H9 (cell line): Measurements from ENCODE around the gene EIF4E1B. TPM values are rescaled to one million over a fixed set of nuclear protein-coding genes. Genes with fewer than 3 reads are reported as not detected.

Source experiments
- DNase-seq: peaks from one replicate; pipeline ENCODE4 v3.0.0-alpha.2; 2017
- H2AFZ ChIP-seq: one replicate; pipeline ENCODE4 v1.6.1; 2013; ENCODE audit warnings: mild to moderate bottlenecking, low read length, control low read depth, moderate library complexity
- H2AK5ac ChIP-seq: 2 replicates; pipeline ENCODE4 v1.6.1; 2013; ENCODE audit warnings: low read length, control low read depth, mixed read lengths; ENCODE audit not compliant: insufficient read length
- H2BK120ac ChIP-seq: one replicate; pipeline ENCODE4 v1.6.1; 2013; ENCODE audit warnings: low read depth, mild to moderate bottlenecking, low read length, control low read depth, inconsistent platforms; ENCODE audit not compliant: poor library complexity, severe bottlenecking
- H2BK12ac ChIP-seq: 2 replicates; pipeline ENCODE4 v1.6.1; 2013; ENCODE audit warnings: low read length, control low read depth, mixed read lengths, low read depth; ENCODE audit not compliant: insufficient read length
- H2BK15ac ChIP-seq: 2 replicates; pipeline ENCODE4 v1.6.1; 2013; ENCODE audit warnings: low read depth, low read length, control low read depth
- H2BK20ac ChIP-seq: one replicate; pipeline ENCODE4 v1.6.1; 2013; ENCODE audit warnings: low read depth, mild to moderate bottlenecking, low read length, control low read depth, inconsistent platforms; ENCODE audit not compliant: poor library complexity, severe bottlenecking
- H2BK5ac ChIP-seq: 2 replicates; pipeline ENCODE4 v1.6.1; 2013; ENCODE audit warnings: low read length, control low read depth, mixed read lengths; ENCODE audit not compliant: insufficient read length
- H3K14ac ChIP-seq: 2 replicates; pipeline ENCODE4 v1.6.1; 2013; ENCODE audit warnings: low read length, control low read depth; ENCODE audit not compliant: insufficient read depth
- H3K18ac ChIP-seq: 2 replicates; pipeline ENCODE4 v1.6.1; 2013; ENCODE audit warnings: low read depth, mild to moderate bottlenecking, mixed read lengths, low read length, control low read depth; ENCODE audit not compliant: insufficient read length
- H3K23ac ChIP-seq: 2 replicates; pipeline ENCODE4 v1.6.1; 2013; ENCODE audit warnings: low read length, control low read depth, mixed read lengths, low read depth; ENCODE audit not compliant: insufficient read length
- H3K23me2 ChIP-seq: 2 replicates; pipeline ENCODE4 v1.6.1; 2013; ENCODE audit warnings: low read depth, mild to moderate bottlenecking, mixed read lengths, low read length, control low read depth; ENCODE audit not compliant: insufficient read length, poor library complexity, severe bottlenecking
- H3K27ac ChIP-seq: 2 replicates; pipeline ENCODE4 v1.5.1; 2013; ENCODE audit warnings: low read length, control low read depth, mixed read lengths, low read depth; ENCODE audit not compliant: insufficient read length
- H3K27me3 ChIP-seq: 2 replicates; pipeline ENCODE4 v1.6.1; 2013; ENCODE audit warnings: low read length, control low read depth, inconsistent platforms; ENCODE audit not compliant: insufficient read depth
- H3K4ac ChIP-seq: 2 replicates; pipeline ENCODE4 v1.6.1; 2013; ENCODE audit warnings: low read depth, mild to moderate bottlenecking, control low read depth, inconsistent platforms, low read length, moderate library complexity
- H3K4me1 ChIP-seq: 2 replicates; pipeline ENCODE4 v1.6.1; 2013; ENCODE audit warnings: low read length, control low read depth, inconsistent platforms; ENCODE audit not compliant: insufficient read depth
- H3K4me2 ChIP-seq: 2 replicates; pipeline ENCODE4 v1.6.1; 2013; ENCODE audit warnings: low read length, control low read depth, mixed read lengths; ENCODE audit not compliant: insufficient read length, insufficient read depth
- H3K56ac ChIP-seq: 2 replicates; pipeline ENCODE4 v1.6.1; 2013; ENCODE audit warnings: low read depth, mild to moderate bottlenecking, mixed read lengths, low read length, control low read depth; ENCODE audit not compliant: insufficient read length
- H3K79me1 ChIP-seq: 2 replicates; pipeline ENCODE4 v1.6.1; 2013; ENCODE audit warnings: low read depth, mild to moderate bottlenecking, moderate library complexity, low read length, control low read depth, inconsistent platforms; ENCODE audit not compliant: insufficient read depth, poor library complexity, severe bottlenecking
- H3K79me2 ChIP-seq: 2 replicates; pipeline ENCODE4 v1.6.1; 2013; ENCODE audit warnings: low read length, control low read depth, inconsistent platforms; ENCODE audit not compliant: insufficient read depth
- H3K9ac ChIP-seq: 2 replicates; pipeline ENCODE4 v1.6.1; 2013; ENCODE audit warnings: low read length, control low read depth, mixed read lengths; ENCODE audit not compliant: insufficient read length; ENCODE audit errors: extremely low read depth
- H3K9me3 ChIP-seq: one replicate; pipeline ENCODE4 v1.6.1; 2013; ENCODE audit warnings: low read depth, low read length, inconsistent platforms; ENCODE audit not compliant: control insufficient read depth
- H3T11ph ChIP-seq: one replicate; pipeline ENCODE4 v1.6.1; 2013; ENCODE audit warnings: mild to moderate bottlenecking, low read length, control low read depth, inconsistent platforms
- H4K20me1 ChIP-seq: one replicate; pipeline ENCODE4 v1.6.1; 2013; ENCODE audit not compliant: control insufficient read depth, insufficient read length, insufficient read depth
- H4K5ac ChIP-seq: 2 replicates; pipeline ENCODE4 v1.6.1; 2013; ENCODE audit warnings: low read depth, mild to moderate bottlenecking, mixed read lengths, low read length, control low read depth; ENCODE audit not compliant: insufficient read length
- H4K8ac ChIP-seq: replicated peaks from 2 replicates; pipeline ENCODE4 v1.6.1; 2013; ENCODE audit warnings: low read length, control low read depth, mixed read lengths, low read depth; ENCODE audit not compliant: insufficient read length
- H4K91ac ChIP-seq: 2 replicates; pipeline ENCODE4 v1.6.1; 2013; ENCODE audit warnings: low read depth, mild to moderate bottlenecking, moderate library complexity, mixed read lengths, low read length, control low read depth; ENCODE audit not compliant: insufficient read length
- H3K27ac Mint-ChIP-seq, 3 experiments: 2 replicates in 2 of 3; 3 replicates in 1 of 3; pipeline ENCODE4 v1.8.0; 2020 to 2021; ENCODE audit warnings: mixed read lengths in 3 of 3, mild to moderate bottlenecking in 1 of 3, moderate library complexity in 1 of 3
- H3K27me3 Mint-ChIP-seq: 2 replicates; pipeline ENCODE4 v1.8.0; 2021; ENCODE audit warnings: low read depth, mild to moderate bottlenecking, moderate library complexity, mixed read lengths
- H3K36me3 Mint-ChIP-seq, 3 experiments: 2 replicates in 2 of 3; 3 replicates in 1 of 3; pipeline ENCODE4 v1.8.0; 2020 to 2021; ENCODE audit warnings: low read depth in 3 of 3, mixed read lengths in 3 of 3; ENCODE audit not compliant: insufficient read depth in 1 of 3
- H3K4me1 Mint-ChIP-seq, 2 experiments: 2 replicates each; pipeline ENCODE4 v1.8.0; 2020; ENCODE audit warnings: mixed read lengths in 2 of 2
- H3K4me3 Mint-ChIP-seq, 2 experiments: 2 replicates in 1 of 2; 3 replicates in 1 of 2; pipeline ENCODE4 v1.8.0; 2020 to 2021; ENCODE audit warnings: mild to moderate bottlenecking in 2 of 2, mixed read lengths in 2 of 2, moderate library complexity in 1 of 2
- H3K9me3 Mint-ChIP-seq, 2 experiments: 2 replicates in 1 of 2; 3 replicates in 1 of 2; pipeline ENCODE4 v1.8.0; 2020; ENCODE audit warnings: mild to moderate bottlenecking in 2 of 2, mixed read lengths in 2 of 2, moderate library complexity in 1 of 2
- whole genome bisulfite sequencing: extraction: QIAGEN DNeasy Blood & Tissue Kit; methylation state at CpG from one replicate; pipeline ENCODE4 v1.1.7; 2013; ENCODE audit warnings: missing lambda C conversion rate, low lambda C conversion rate, mixed read lengths; ENCODE audit not compliant: insufficient read length; ENCODE audit errors: extremely low coverage; 5-methylcytosine and 5-hydroxymethylcytosine counted together
- total RNA-seq: library from RNA; stranded (reverse); gene quantifications from 2 replicates; pipeline ENCODE4 v1.2.1, GENCODE V29; 2021
- TF ChIP-seq, protein P1 (sequence below): fragments of 200-600 bp; sonication (generic); conservative IDR thresholded peaks from 3 replicates; pipeline ENCODE4 v1.8.0; 2021; ENCODE audit warnings: antibody characterized with exemption, mild to moderate bottlenecking

EIF4E1B gene
- total RNA-seq, 1 experiment from 2014 or later = 1.3 TPM

DNA sequence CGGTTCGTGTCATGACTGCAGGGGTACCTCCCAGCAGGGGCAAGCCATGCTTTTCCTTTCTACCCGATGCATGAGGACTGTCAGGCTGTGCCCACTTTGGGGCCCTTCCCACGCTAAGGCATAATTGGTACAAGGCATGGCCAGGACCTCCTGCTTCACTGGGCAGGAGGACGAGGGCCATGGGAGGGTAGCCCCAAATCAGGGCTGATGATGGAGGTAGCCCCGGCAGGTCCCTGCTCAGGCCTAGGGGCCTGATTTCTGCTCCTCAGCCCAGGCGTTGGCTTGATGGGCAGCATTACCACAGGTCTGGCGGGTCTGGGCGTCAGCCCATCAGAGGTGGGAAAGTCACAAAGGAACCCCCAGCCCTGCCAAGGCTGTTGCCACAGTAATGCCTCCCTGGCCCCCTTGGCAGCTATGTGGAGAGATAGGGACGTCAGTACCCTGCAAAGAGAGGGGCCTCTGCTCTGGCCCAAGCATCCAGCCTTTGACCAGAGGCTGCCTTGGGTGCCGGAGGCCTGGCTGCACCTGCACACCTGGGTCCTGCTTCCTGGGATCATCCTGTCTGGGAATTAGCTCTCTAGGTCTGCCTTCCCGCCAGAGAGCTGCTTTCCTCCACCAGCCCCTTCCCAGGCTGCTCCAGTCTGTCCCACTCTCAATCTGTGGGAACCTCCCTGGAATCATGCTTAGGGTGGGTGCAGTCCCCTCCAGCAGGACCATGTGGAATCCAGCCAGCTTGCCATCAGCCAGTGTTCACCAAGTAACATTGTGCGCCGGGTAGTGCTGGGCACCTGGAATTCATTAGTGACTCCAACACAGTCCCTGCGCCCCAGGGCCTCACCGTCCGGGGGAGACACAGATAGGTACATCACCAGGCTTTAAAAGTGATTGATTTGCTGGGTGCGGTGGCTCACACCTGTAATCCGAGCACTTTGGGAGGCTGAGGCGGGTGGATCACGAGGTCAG is 32.2 kb downstream of the EIF4E1B start:
- Mint-ChIP-seq H3K9me3 (peaks cover 5 to 6% of the 10 kb centered on the region in 2 experiments; a peak in 3 of 5 replicates), H3K36me3 (peaks cover 1 to 3% (median 2%) of the 10 kb centered on the region in 3 experiments; a peak in 4 of 7 replicates), H3K4me1 (peaks cover 13 to 28% of the 10 kb centered on the region in 2 experiments), H3K27me3 (no peaks in the 10 kb centered on the region; the same call in none of the 2 replicates), H3K27ac (no peak overlapping the region), H3K4me3 (no peak overlapping the region)
- H3K23ac ChIP-seq = no peak overlapping the region
- no peaks in the 10 kb centered on the region for H3K79me2 ChIP-seq
- H3K79me1 ChIP-seq = no peaks in the 10 kb centered on the region
- no peaks in the 10 kb centered on the region for H4K20me1 ChIP-seq
- no peak overlapping the region for H2AFZ ChIP-seq
- no peak overlapping the region for H3T11ph ChIP-seq
- no peak overlapping the region for H3K14ac ChIP-seq
- H3K4me1 ChIP-seq = no peaks in the 10 kb centered on the region; the same call in 1 of the 2 replicates
- H3K9ac ChIP-seq = no peak overlapping the region
- no peak overlapping the region for H2BK120ac ChIP-seq
- DNase-seq = no peak
- no peak overlapping the region for H2BK5ac ChIP-seq
- H3K18ac ChIP-seq = no peak overlapping the region
- TF ChIP-seq, protein P1, sequence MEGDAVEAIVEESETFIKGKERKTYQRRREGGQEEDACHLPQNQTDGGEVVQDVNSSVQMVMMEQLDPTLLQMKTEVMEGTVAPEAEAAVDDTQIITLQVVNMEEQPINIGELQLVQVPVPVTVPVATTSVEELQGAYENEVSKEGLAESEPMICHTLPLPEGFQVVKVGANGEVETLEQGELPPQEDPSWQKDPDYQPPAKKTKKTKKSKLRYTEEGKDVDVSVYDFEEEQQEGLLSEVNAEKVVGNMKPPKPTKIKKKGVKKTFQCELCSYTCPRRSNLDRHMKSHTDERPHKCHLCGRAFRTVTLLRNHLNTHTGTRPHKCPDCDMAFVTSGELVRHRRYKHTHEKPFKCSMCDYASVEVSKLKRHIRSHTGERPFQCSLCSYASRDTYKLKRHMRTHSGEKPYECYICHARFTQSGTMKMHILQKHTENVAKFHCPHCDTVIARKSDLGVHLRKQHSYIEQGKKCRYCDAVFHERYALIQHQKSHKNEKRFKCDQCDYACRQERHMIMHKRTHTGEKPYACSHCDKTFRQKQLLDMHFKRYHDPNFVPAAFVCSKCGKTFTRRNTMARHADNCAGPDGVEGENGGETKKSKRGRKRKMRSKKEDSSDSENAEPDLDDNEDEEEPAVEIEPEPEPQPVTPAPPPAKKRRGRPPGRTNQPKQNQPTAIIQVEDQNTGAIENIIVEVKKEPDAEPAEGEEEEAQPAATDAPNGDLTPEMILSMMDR = no peak
- H3K9me3 ChIP-seq = no peaks in the 10 kb centered on the region
- H2BK12ac ChIP-seq = no peak overlapping the region
- no peak overlapping the region for H3K4ac ChIP-seq
- WGBS = no CpG with 5 or more reads among the region's 21 CpGs
- H4K8ac ChIP-seq = no peak overlapping the region
- no peak overlapping the region for H3K4me2 ChIP-seq
- H3K27ac ChIP-seq = no peak overlapping the region
- no peak overlapping the region for H3K56ac ChIP-seq
- no peak overlapping the region for H4K5ac ChIP-seq
- no peak overlapping the region for H2BK20ac ChIP-seq
- no peak overlapping the region for H4K91ac ChIP-seq
- no peaks in the 10 kb centered on the region for H3K27me3 ChIP-seq
- H3K23me2 ChIP-seq = no peaks in the 10 kb centered on the region
- no peak overlapping the region for H2BK15ac ChIP-seq
- H2AK5ac ChIP-seq = no peak overlapping the region
